ENCODE measurements around the gene TCF4. TPM values are rescaled to one million over a fixed set of nuclear protein-coding genes. Genes with fewer than 3 reads are reported as not detected.

TCF4 gene
- polyA plus RNA-seq, 1 of the 3 experiments (the other 2 are of a cell fraction), result 39.1 TPM

GRCh38 chr18:55403421-55403949, 184.5 kb downstream of the TCF4 start (continued):
- TF ChIP-seq CHD2 (IDR thresholded peaks at IDR 0.05; ENCODE audit: low read length, partially characterized antibody) (no peak), NFIC (IDR thresholded peaks at IDR 0.05; ENCODE audit: borderline replicate concordance) (no peak), TEAD4 (IDR thresholded peaks at IDR 0.05; ENCODE audit: borderline replicate concordance, insufficient read depth) (no peak), NRF1 (IDR thresholded peaks at IDR 0.05; ENCODE audit: low read depth, low read length) (no peak), POLR2AphosphoS5 (IDR thresholded peaks at IDR 0.05; ENCODE audit: low read depth, low read length) (no peak)
- TF ChIP-seq, protein P1, sequence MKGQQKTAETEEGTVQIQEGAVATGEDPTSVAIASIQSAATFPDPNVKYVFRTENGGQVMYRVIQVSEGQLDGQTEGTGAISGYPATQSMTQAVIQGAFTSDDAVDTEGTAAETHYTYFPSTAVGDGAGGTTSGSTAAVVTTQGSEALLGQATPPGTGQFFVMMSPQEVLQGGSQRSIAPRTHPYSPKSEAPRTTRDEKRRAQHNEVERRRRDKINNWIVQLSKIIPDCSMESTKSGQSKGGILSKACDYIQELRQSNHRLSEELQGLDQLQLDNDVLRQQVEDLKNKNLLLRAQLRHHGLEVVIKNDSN (IDR thresholded peaks at IDR 0.05; ENCODE audit: borderline replicate concordance, low read depth), result no peak
- TF ChIP-seq, protein P2, sequence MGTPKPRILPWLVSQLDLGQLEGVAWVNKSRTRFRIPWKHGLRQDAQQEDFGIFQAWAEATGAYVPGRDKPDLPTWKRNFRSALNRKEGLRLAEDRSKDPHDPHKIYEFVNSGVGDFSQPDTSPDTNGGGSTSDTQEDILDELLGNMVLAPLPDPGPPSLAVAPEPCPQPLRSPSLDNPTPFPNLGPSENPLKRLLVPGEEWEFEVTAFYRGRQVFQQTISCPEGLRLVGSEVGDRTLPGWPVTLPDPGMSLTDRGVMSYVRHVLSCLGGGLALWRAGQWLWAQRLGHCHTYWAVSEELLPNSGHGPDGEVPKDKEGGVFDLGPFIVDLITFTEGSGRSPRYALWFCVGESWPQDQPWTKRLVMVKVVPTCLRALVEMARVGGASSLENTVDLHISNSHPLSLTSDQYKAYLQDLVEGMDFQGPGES (IDR thresholded peaks at IDR 0.05; ENCODE audit: low read depth, low read length), result no peak

GRCh38 chr18:55402731-55403405, 185.1 kb downstream of the TCF4 start:
- H3K9me3 ChIP-seq, result no peaks in the 10 kb centered on the region
- H2AFZ ChIP-seq (ENCODE audit: low read depth), result no peak overlapping the region
- CTCF ChIA-PET, result interaction anchor here (0.7 to 1.5 kb wide), 4 partner anchors 12 to 380 kb away, joined by 3 to 4 read pairs (median 4); no protein-coding TSS in a partner anchor
- POLR2A ChIA-PET, result interaction anchor here (0.6 to 0.8 kb wide), 3 partner anchors 63 to 82 kb away, joined by 3 read pairs; no protein-coding TSS in a partner anchor
- peak overlapping the region; percentile 82 for H3K4me2 ChIP-seq
- H3K27ac ChIP-seq (ENCODE audit: low read depth in 2 of 2, low read length in 1 of 2), result peak overlapping the region; percentile 86 to 93
- no peak for TF ChIP-seq GABPA (IDR thresholded peaks at IDR 0.05; ENCODE audit: low read depth)
- TF ChIP-seq TCF12 (IDR thresholded peaks at IDR 0.05), result 0 out of 2 replicates have a peak, but pooled peaks have one; percentile 7
- no peak for TF ChIP-seq POLR2AphosphoS5 (IDR thresholded peaks at IDR 0.05; ENCODE audit: low read depth, low read length)
- peak; percentile 45; the same call in 1 of the 2 replicates for TF ChIP-seq NFIC (IDR thresholded peaks at IDR 0.05; ENCODE audit: borderline replicate concordance)
- TF ChIP-seq, protein P1 (IDR thresholded peaks at IDR 0.05; ENCODE audit: borderline replicate concordance, low read depth), result no peak
- peak; percentile 45; the same call in 1 of the 2 replicates for TF ChIP-seq MXI1 (IDR thresholded peaks at IDR 0.05; ENCODE audit: low read depth, low read length)
- TF ChIP-seq, protein P3, sequence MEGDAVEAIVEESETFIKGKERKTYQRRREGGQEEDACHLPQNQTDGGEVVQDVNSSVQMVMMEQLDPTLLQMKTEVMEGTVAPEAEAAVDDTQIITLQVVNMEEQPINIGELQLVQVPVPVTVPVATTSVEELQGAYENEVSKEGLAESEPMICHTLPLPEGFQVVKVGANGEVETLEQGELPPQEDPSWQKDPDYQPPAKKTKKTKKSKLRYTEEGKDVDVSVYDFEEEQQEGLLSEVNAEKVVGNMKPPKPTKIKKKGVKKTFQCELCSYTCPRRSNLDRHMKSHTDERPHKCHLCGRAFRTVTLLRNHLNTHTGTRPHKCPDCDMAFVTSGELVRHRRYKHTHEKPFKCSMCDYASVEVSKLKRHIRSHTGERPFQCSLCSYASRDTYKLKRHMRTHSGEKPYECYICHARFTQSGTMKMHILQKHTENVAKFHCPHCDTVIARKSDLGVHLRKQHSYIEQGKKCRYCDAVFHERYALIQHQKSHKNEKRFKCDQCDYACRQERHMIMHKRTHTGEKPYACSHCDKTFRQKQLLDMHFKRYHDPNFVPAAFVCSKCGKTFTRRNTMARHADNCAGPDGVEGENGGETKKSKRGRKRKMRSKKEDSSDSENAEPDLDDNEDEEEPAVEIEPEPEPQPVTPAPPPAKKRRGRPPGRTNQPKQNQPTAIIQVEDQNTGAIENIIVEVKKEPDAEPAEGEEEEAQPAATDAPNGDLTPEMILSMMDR (IDR thresholded peaks at IDR 0.05), result no peak
- TF ChIP-seq EP300 (IDR thresholded peaks at IDR 0.05; ENCODE audit: borderline replicate concordance in 1 of 2, low read depth in 1 of 2, low read length in 1 of 2), result 0 out of 4 replicates have a peak, but pooled peaks of 1 of the 2 experiments have one; percentile 11
- no peak for TF ChIP-seq FOXM1 (IDR thresholded peaks at IDR 0.05; ENCODE audit: low read depth)
- TF ChIP-seq RAD21 (IDR thresholded peaks at IDR 0.05; ENCODE audit: low read length), result 0 out of 2 replicates have a peak, but pooled peaks have one; percentile 15
- TF ChIP-seq MAX (IDR thresholded peaks at IDR 0.05; ENCODE audit: low read depth), result no peak
- H3K27me3 ChIP-seq (ENCODE audit: insufficient read depth), result no peaks in the 10 kb centered on the region
- no peaks in the 10 kb centered on the region for H3K36me3 ChIP-seq (replicated peaks in 1 of 2; ENCODE audit: control insufficient read depth in 1 of 2, insufficient read depth in 2 of 2, low read length in 1 of 2)
- H3K9ac ChIP-seq, result peak overlapping the region; percentile 63; the same call in 1 of the 2 replicates
- no peaks in the 10 kb centered on the region for H4K20me1 ChIP-seq (ENCODE audit: insufficient read depth)
- H3F3A ChIP-seq (replicated peaks; ENCODE audit: insufficient read depth), result peaks cover 40% of the 10 kb centered on the region
- DNase-seq, result no peak
- H3K9me2 ChIP-seq, result no peaks in the 10 kb centered on the region
- H3K79me2 ChIP-seq (ENCODE audit: insufficient read depth), result peaks cover 85% of the 10 kb centered on the region
- H3K4me1 ChIP-seq (ENCODE audit: control insufficient read depth in 1 of 2, insufficient read depth in 2 of 2, low read depth in 1 of 2, low read length in 1 of 2), result peaks cover 44 to 51% of the 10 kb centered on the region in 2 experiments
- 63% methylated on average over 10 of the region's 10 CpGs for WGBS (ENCODE audit: low lambda C conversion rate)
- peak overlapping the region in 1 of 2 experiments; percentile 61; a peak in 2 of 4 replicates for H3K4me3 ChIP-seq (ENCODE audit: low read depth in 2 of 2, low read length in 1 of 2)
